HEK293 (cell line): ENCODE results near the gene GAL.

Experiments used
- CTCF ChIA-PET: fragments of 350-600 bp; formaldehyde crosslinking; extraction: SDS; loops from one replicate; lab custom pipeline; 2021; ENCODE audit warnings: antibody characterized with exemption; lab: Yijun Ruan, JAX
- POLR2A ChIA-PET: fragments of 300-600 bp; formaldehyde crosslinking; extraction: SDS; loops from one replicate; lab custom pipeline; 2020; ENCODE audit warnings: antibody characterized with exemption, inconsistent platforms; lab: Yijun Ruan, JAX
- H3K27ac ChIP-seq: fragments of 200-500 bp; sonication (Bioruptor generic); 2 replicates; pipeline ENCODE4 v1.5.1; 2014; ENCODE audit warnings: low read depth, low read length, control low read depth, inconsistent platforms; ENCODE audit errors: extremely low read depth
- H3K36me3 ChIP-seq, 2 experiments: fragments of 200-500 bp in 1 of 2; sonication (Bioruptor generic) in 1 of 2; 1 replicate in 1 of 2; 2 replicates in 1 of 2; pipeline ENCODE4 v1.5.1; 2014 to 2017; ENCODE audit warnings: inconsistent platforms in 2 of 2, low read length in 2 of 2; ENCODE audit not compliant: control insufficient read depth in 2 of 2, insufficient read depth in 1 of 2
- H3K4me1 ChIP-seq: fragments of 200-500 bp; sonication (Bioruptor generic); 2 replicates; pipeline ENCODE4 v1.5.1; 2014; ENCODE audit warnings: mild to moderate bottlenecking, low read length, inconsistent platforms; ENCODE audit not compliant: control insufficient read depth, insufficient read depth
- H3K4me3 ChIP-seq: 2 replicates; pipeline ENCODE4 v1.5.1; 2011; ENCODE audit warnings: low read depth, mild to moderate bottlenecking, control low read depth, low read length, moderate library complexity
- H3K9me3 ChIP-seq: fragments of 200-500 bp; sonication (Bioruptor generic); 2 replicates; pipeline ENCODE4 v1.5.1; 2014; ENCODE audit warnings: low read depth, low read length, inconsistent platforms; ENCODE audit not compliant: control insufficient read depth, insufficient read depth
- GLI2 ChIP-seq: fragments of 450-650 bp; formaldehyde crosslinking; IDR thresholded peaks from 2 replicates; pipeline ENCODE4; 2017; ENCODE audit warnings: missing biosample characterization, missing genetic modification characterization, low read depth, borderline replicate concordance
- HOXC10 ChIP-seq: sonication (generic); formaldehyde crosslinking; IDR thresholded peaks from 2 replicates; pipeline ENCODE4 v1.8.1; 2023; ENCODE audit warnings: mild to moderate bottlenecking, missing genetic modification reagents
- OSR2 ChIP-seq: fragments of 450-650 bp; formaldehyde crosslinking; IDR thresholded peaks from 2 replicates; pipeline ENCODE4 v1.5.1; 2016; ENCODE audit warnings: missing biosample characterization, missing genetic modification characterization
- SETDB1 ChIP-seq: IDR thresholded peaks from one replicate; pipeline ENCODE4 v1.6.1; 2017; ENCODE audit warnings: mild to moderate bottlenecking, low read length, moderate library complexity, mixed read lengths; ENCODE audit not compliant: insufficient read length
- TCF7L2 ChIP-seq: IDR thresholded peaks from 2 replicates; pipeline ENCODE4 v1.6.1; 2011; ENCODE audit warnings: low read depth, mild to moderate bottlenecking, inconsistent platforms, low read length, moderate library complexity, borderline replicate concordance
- ZFP69B ChIP-seq: fragments of 450-650 bp; formaldehyde crosslinking; IDR thresholded peaks from 2 replicates; pipeline ENCODE4 v1.5.1; 2016; ENCODE audit warnings: missing biosample characterization, missing genetic modification characterization
- ZNF114 ChIP-seq: fragments of 450-650 bp; formaldehyde crosslinking; IDR thresholded peaks from 2 replicates; pipeline ENCODE4 v1.5.0; 2017; ENCODE audit warnings: missing biosample characterization, missing genetic modification characterization
- ZNF132 ChIP-seq: fragments of 450-650 bp; formaldehyde crosslinking; IDR thresholded peaks from 2 replicates; pipeline ENCODE4 v1.5.1; 2017; ENCODE audit warnings: missing biosample characterization, missing genetic modification characterization, borderline replicate concordance
- ZNF140 ChIP-seq: fragments of 450-650 bp; formaldehyde crosslinking; IDR thresholded peaks from 2 replicates; pipeline ENCODE4 v1.5.1; 2016; ENCODE audit warnings: missing biosample characterization, missing genetic modification characterization
- ZNF16 ChIP-seq: fragments of 450-650 bp; formaldehyde crosslinking; IDR thresholded peaks from 2 replicates; pipeline ENCODE4 v1.5.1; 2016; ENCODE audit warnings: low read depth, missing biosample characterization, missing genetic modification characterization
- ZNF223 ChIP-seq: fragments of 450-650 bp; formaldehyde crosslinking; IDR thresholded peaks from 2 replicates; pipeline ENCODE4 v1.5.1; 2016; ENCODE audit warnings: missing biosample characterization, missing genetic modification characterization
- ZNF239 ChIP-seq: fragments of 450-650 bp; formaldehyde crosslinking; IDR thresholded peaks from 2 replicates; pipeline ENCODE4 v1.5.1; 2016; ENCODE audit warnings: missing biosample characterization, missing genetic modification characterization
- ZNF404 ChIP-seq: fragments of 450-650 bp; formaldehyde crosslinking; IDR thresholded peaks from 2 replicates; pipeline ENCODE4 v1.5.1; 2017; ENCODE audit warnings: missing biosample characterization, missing genetic modification characterization
- ZNF548 ChIP-seq: fragments of 450-650 bp; formaldehyde crosslinking; IDR thresholded peaks from 2 replicates; pipeline ENCODE4 v1.5.1; 2016; ENCODE audit warnings: missing biosample characterization, missing genetic modification characterization
- ZNF561 ChIP-seq: fragments of 450-650 bp; IDR thresholded peaks from 2 replicates; pipeline ENCODE4 v1.5.1; 2018; ENCODE audit warnings: missing biosample characterization, missing genetic modification characterization, borderline replicate concordance
- ZNF701 ChIP-seq: fragments of 450-650 bp; formaldehyde crosslinking; IDR thresholded peaks from 2 replicates; pipeline ENCODE4 v1.5.1; 2016; ENCODE audit warnings: missing biosample characterization, missing genetic modification characterization
- ZNF76 ChIP-seq: fragments of 450-650 bp; formaldehyde crosslinking; IDR thresholded peaks from 2 replicates; pipeline ENCODE4; 2016; ENCODE audit warnings: low read depth, missing biosample characterization, missing genetic modification characterization, borderline replicate concordance
- ZSCAN16 ChIP-seq: fragments of 450-650 bp; formaldehyde crosslinking; IDR thresholded peaks from 2 replicates; pipeline ENCODE4 v1.5.1; 2016; ENCODE audit warnings: missing biosample characterization, missing genetic modification characterization
- TF ChIP-seq, protein P1 (sequence below): fragments of 450-650 bp; formaldehyde crosslinking; IDR thresholded peaks from 2 replicates; pipeline ENCODE4 v1.5.1; 2016; ENCODE audit warnings: missing biosample characterization, missing genetic modification characterization
- TF ChIP-seq, protein P2 (sequence below): fragments of 450-650 bp; formaldehyde crosslinking; conservative IDR thresholded peaks from 2 replicates; pipeline ENCODE4 v1.5.1; 2016; ENCODE audit warnings: low read depth, missing biosample characterization, missing genetic modification characterization
- TF ChIP-seq, protein P3 (sequence below): fragments of 450-650 bp; formaldehyde crosslinking; IDR thresholded peaks from 2 replicates; pipeline ENCODE4 v1.5.0; 2017; ENCODE audit warnings: missing biosample characterization, missing genetic modification characterization, borderline replicate concordance
- TF ChIP-seq, protein P4 (sequence below): fragments of 450-650 bp; formaldehyde crosslinking; IDR thresholded peaks from 2 replicates; pipeline ENCODE4 v1.5.1; 2016; ENCODE audit warnings: missing biosample characterization, missing genetic modification characterization
- TF ChIP-seq, protein P5 (sequence below): fragments of 450-650 bp; formaldehyde crosslinking; IDR thresholded peaks from 2 replicates; pipeline ENCODE4 v1.5.1; 2016; ENCODE audit warnings: missing biosample characterization, missing genetic modification characterization

GAL gene

DNA sequence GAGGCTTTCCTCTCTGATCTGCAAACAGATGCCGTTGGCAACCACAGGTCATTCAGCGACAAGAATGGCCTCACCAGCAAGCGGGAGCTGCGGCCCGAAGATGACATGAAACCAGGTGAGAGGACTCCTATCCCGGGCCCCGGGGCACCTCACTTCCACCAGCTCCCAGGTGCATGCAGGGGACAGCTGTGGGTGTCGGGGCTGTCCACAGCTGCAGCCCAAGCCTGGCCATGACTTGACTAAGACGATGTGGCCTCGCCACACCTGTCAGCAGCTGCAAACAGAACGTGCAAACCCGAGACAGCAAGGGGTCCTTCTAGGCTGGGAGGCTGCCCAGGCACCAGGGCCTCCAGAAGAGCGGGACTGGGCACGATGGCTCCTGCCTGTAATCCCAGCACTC, 3.6 kb downstream of the GAL start (continued):
- TF ChIP-seq SETDB1 (no peak), ZNF140 (tag by site-specific recombination) (no peak), OSR2 (tag by site-specific recombination) (no peak), ZNF16 (tag by site-specific recombination) (no peak), ZNF561 (tag by site-specific recombination) (no peak), ZNF548 (tag by site-specific recombination) (no peak), ZNF239 (no peak), ZNF76 (tag by site-specific recombination) (no peak)
- TF ChIP-seq, protein P1, sequence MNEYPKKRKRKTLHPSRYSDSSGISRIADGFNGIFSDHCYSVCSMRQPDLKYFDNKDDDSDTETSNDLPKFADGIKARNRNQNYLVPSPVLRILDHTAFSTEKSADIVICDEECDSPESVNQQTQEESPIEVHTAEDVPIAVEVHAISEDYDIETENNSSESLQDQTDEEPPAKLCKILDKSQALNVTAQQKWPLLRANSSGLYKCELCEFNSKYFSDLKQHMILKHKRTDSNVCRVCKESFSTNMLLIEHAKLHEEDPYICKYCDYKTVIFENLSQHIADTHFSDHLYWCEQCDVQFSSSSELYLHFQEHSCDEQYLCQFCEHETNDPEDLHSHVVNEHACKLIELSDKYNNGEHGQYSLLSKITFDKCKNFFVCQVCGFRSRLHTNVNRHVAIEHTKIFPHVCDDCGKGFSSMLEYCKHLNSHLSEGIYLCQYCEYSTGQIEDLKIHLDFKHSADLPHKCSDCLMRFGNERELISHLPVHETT (tag by site-specific recombination) = no peak

DNA sequence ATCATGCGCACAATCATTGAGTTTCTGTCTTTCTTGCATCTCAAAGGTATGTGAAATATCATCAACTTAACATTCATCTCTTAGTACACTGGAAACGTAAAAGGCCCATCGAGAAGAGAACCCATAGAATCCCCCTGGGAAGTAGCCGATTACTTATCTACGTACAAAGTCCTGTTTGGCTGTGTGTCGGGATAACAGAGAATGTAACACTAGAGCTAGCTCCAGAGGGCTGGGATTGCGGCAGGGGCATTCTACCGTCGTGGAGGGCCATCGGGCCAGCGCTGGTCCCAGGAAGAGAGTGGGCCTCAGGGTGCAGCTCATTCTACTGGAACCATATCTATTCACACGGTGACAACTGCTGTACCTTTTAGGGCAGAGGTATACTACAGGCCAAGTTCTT, 4.5 kb downstream of the GAL start:
- Histone ChIP-seq H3K4me1 (no peaks in the 10 kb centered on the region; the same call in 1 of the 2 replicates), H3K9me3 (no peaks in the 10 kb centered on the region), H3K4me3 (no peak overlapping the region), H3K36me3 (no peaks in the 10 kb centered on the region)
- CTCF ChIA-PET = interaction anchor here (0.7 kb wide), 1 partner anchor 66 kb away, joined by 4 read pairs; no protein-coding TSS in a partner anchor
- POLR2A ChIA-PET = interaction anchor here (0.6 kb wide), 1 partner anchor 11 kb away, joined by 4 read pairs; no protein-coding TSS in a partner anchor
- TF ChIP-seq ZNF404 (no peak), ZNF223 (tag by site-specific recombination) (no peak), ZNF132 (tag by site-specific recombination) (no peak)
- TF ChIP-seq, protein P2, sequence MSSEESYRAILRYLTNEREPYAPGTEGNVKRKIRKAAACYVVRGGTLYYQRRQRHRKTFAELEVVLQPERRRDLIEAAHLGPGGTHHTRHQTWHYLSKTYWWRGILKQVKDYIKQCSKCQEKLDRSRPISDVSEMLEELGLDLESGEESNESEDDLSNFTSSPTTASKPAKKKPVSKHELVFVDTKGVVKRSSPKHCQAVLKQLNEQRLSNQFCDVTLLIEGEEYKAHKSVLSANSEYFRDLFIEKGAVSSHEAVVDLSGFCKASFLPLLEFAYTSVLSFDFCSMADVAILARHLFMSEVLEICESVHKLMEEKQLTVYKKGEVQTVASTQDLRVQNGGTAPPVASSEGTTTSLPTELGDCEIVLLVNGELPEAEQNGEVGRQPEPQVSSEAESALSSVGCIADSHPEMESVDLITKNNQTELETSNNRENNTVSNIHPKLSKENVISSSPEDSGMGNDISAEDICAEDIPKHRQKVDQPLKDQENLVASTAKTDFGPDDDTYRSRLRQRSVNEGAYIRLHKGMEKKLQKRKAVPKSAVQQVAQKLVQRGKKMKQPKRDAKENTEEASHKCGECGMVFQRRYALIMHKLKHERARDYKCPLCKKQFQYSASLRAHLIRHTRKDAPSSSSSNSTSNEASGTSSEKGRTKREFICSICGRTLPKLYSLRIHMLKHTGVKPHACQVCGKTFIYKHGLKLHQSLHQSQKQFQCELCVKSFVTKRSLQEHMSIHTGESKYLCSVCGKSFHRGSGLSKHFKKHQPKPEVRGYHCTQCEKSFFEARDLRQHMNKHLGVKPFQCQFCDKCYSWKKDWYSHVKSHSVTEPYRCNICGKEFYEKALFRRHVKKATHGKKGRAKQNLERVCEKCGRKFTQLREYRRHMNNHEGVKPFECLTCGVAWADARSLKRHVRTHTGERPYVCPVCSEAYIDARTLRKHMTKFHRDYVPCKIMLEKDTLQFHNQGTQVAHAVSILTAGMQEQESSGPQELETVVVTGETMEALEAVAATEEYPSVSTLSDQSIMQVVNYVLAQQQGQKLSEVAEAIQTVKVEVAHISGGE = no peak
- TF ChIP-seq, protein P3, sequence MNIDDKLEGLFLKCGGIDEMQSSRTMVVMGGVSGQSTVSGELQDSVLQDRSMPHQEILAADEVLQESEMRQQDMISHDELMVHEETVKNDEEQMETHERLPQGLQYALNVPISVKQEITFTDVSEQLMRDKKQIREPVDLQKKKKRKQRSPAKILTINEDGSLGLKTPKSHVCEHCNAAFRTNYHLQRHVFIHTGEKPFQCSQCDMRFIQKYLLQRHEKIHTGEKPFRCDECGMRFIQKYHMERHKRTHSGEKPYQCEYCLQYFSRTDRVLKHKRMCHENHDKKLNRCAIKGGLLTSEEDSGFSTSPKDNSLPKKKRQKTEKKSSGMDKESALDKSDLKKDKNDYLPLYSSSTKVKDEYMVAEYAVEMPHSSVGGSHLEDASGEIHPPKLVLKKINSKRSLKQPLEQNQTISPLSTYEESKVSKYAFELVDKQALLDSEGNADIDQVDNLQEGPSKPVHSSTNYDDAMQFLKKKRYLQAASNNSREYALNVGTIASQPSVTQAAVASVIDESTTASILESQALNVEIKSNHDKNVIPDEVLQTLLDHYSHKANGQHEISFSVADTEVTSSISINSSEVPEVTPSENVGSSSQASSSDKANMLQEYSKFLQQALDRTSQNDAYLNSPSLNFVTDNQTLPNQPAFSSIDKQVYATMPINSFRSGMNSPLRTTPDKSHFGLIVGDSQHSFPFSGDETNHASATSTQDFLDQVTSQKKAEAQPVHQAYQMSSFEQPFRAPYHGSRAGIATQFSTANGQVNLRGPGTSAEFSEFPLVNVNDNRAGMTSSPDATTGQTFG (tag by site-specific recombination) = no peak
- TF ChIP-seq, all 188 proteins: peak for 0
- no peak overlapping the region for H3K27ac ChIP-seq

DNA sequence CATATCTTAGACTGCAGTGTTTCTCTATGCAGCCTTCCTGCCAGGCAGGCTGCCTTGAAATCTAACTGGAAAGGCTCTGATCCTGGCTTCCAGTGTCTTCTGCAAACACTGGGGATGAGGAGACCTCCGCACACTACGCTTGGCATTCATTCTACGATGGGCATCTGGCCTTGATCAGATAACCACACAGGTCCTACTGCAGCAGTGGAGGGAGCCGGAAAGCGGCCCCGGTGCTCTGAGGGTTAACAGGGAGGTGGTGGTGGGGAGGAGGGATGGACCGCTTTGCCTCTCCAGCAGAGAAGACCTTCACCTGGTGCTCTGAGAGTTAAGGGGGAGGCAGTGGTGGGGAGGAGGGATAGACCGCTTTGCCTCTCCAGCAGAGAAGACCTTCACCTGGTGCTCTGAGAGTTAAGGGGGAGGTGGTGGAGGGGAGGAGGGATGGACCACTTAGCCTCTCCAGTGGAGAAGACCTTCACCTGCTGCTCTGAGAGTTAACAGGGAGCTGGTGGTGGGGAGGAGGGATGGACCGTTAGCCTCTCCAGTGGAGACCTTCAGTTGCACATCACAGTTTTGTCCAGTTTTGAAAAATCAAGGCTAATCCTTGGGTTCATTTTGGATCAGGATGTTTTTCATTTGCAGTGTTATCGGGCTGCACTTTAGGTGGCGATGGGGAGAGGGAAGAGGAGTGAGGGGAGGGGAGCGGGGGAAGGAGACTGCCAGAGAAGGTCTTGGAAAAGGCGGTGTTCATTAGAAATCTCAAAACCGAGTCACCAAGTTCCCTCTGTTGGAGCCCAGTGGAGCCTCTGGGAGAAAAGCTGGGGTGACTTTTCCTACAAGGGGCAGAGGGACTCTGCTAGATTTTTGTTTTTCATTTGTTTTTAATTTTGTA, 5.6 kb downstream of the GAL start:
- Histone ChIP-seq H3K9me3 (no peaks in the 10 kb centered on the region), H3K36me3 (no peaks in the 10 kb centered on the region), H3K4me1 (no peaks in the 10 kb centered on the region), H3K4me3 (no peak overlapping the region), H3K27ac (no peak overlapping the region)
- ChIA-PET CTCF (interaction anchor here (0.7 kb wide), 1 partner anchor 65 kb away, joined by 4 read pairs; no protein-coding TSS in a partner anchor), POLR2A (no interaction called here)
- no peak for TF ChIP-seq TCF7L2
- TF ChIP-seq ZSCAN16 (tag by site-specific recombination) = no peak
- no peak for TF ChIP-seq ZNF114 (tag by site-specific recombination)
- TF ChIP-seq GLI2 (tag by site-specific recombination) = no peak
- no peak for TF ChIP-seq ZNF701
- no peak for TF ChIP-seq HOXC10 (CRISPR knock-in tag)
- TF ChIP-seq ZFP69B (tag by site-specific recombination) = no peak
- TF ChIP-seq, protein P4, sequence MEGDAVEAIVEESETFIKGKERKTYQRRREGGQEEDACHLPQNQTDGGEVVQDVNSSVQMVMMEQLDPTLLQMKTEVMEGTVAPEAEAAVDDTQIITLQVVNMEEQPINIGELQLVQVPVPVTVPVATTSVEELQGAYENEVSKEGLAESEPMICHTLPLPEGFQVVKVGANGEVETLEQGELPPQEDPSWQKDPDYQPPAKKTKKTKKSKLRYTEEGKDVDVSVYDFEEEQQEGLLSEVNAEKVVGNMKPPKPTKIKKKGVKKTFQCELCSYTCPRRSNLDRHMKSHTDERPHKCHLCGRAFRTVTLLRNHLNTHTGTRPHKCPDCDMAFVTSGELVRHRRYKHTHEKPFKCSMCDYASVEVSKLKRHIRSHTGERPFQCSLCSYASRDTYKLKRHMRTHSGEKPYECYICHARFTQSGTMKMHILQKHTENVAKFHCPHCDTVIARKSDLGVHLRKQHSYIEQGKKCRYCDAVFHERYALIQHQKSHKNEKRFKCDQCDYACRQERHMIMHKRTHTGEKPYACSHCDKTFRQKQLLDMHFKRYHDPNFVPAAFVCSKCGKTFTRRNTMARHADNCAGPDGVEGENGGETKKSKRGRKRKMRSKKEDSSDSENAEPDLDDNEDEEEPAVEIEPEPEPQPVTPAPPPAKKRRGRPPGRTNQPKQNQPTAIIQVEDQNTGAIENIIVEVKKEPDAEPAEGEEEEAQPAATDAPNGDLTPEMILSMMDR (tag by site-specific recombination) = no peak
- TF ChIP-seq, protein P5, sequence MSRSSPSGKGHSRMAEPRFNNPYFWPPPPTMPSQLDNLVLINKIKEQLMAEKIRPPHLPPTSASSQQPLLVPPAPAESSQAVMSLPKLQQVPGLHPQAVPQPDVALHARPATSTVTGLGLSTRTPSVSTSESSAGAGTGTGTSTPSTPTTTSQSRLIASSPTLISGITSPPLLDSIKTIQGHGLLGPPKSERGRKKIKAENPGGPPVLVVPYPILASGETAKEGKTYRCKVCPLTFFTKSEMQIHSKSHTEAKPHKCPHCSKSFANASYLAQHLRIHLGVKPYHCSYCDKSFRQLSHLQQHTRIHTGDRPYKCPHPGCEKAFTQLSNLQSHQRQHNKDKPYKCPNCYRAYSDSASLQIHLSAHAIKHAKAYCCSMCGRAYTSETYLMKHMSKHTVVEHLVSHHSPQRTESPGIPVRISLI (tag by site-specific recombination) = no peak
